ENCODE data around the gene POLR2C.
A peak's percentile ranks its signal among the peaks of the same experiment; 100 is the strongest.

POLR2C gene

DNA sequence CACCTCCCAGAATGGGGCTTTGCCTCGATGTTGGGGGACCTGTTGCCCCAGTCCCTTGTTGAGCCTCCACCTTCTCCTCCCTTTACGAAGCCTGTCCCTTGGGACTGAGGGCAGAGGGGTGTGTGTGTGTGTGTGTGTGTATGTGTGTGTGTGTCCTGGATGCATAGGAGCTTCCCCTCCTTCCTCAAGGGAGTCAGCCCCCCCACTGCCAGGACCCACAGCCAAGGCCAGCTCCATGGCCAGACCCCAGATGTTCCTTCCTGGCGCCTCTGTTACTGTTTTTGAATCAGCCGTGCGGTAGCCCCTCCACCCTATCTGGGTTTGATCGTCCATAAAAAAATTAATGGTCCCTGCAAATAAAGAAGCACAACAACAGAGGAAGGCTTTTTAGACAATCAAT, 41.5 kb downstream of the POLR2C start:
- DNase-seq (ENCODE audit: low read depth), result no peak

DNA sequence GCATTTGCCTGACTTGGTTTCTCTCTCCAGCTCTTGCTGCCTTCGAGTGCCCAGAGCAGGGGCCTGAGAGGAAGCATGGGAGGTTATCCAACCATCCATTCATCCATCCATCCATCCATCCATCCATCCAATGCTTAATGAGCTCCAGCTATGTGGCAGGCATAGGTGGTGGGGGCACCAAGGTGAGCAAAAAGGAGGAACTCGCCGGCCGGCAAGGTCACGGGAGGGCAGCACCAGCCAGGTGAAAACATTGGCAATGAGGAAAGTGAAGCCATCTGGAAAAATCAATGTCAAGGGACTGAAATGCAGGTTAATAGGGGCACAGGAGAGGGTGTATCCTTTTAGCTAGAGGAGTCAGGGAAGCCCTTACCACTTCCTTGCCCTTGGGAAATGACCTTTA, 42.0 kb downstream of the POLR2C start:
- DNase-seq (ENCODE audit: low read depth), result no peak

DNA sequence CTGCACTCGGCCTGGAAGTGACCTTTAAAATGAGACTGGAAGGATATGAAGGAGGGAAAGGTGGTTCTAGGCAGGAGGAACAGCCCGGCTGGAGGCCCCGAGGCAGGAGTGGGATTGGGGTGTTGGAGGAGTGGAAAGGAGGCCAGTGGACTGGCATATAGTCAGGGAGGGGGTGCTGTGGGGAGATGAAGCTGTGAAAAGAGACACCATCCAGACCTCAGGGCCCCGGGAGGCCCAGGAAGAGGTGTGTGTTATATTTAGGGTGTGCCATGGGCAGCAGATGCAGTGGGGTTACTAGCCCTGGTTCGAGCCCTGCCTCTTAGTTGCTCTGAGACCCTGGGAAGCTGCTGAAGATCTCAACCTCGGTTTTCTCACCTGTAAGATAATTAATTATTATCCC, 42.7 kb downstream of the POLR2C start:
- DNase-seq (ENCODE audit: low read depth), result no peak

DNA sequence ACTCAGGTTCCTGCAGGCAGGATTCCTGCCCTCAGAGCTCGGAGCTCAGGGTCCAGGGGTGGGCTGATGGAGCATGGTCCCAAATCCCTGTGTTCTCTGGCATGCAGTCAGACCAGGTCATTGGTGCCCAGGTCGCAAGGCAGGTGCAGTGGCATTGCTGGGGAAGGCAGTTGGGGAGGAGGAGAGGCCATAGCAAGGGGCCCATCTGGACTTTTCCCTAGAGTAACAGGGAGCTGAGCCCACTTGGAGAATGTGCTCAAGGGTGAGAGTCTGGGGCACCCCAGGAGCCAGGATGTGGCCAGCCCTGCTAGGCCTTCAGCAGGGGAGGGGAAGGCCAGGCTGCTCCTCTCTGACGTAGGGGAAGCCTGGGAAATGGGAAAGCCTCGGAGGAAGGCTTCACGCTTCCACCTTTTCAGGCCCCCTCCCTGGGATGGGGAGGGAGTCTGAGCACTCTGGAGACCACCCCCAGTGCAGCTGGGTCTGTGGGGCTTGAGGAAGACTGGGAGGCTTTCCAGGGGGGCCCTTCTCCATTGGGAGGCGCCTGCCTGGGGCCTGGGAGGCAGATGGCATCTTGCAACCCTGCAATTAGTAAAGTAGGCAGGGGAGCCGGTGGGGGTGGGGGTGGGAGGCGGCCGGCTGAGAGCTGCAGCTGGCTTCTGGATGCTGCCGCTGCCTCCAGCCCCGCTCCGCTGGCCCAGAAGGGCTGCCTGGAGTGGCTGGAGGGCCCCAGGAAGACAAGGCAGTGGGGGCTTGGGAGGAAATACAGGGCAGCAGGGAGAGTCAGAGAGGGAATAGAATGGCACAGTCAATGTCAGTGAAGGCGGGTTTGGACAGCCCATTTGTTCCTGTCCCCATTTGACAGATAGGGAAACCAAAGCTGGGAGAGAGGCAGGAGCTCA, 44.9 kb downstream of the POLR2C start:
- no peak for DNase-seq (ENCODE audit: low read depth)

DNA sequence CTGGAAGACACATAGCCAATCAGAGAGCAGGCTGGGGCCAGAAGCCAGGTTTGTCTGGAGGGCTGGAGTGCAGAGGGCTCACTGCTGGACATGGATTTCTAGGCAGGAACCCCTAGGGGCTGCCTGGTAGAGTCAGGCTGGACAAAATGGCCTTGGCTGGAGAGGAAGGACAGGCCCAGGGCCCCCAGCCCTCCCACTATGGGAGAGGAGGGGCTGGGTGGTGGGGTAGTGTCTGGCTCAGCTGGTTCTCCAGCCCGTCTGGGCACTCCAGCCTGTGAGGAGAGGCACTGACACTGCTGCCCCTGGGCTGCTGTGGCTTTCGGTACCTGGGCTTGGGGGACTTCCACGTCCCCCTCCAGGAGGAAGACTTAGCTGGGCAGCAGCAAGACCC, 45.6 kb downstream of the POLR2C start:
- DNase-seq (ENCODE audit: low read depth), result no peak

DNA sequence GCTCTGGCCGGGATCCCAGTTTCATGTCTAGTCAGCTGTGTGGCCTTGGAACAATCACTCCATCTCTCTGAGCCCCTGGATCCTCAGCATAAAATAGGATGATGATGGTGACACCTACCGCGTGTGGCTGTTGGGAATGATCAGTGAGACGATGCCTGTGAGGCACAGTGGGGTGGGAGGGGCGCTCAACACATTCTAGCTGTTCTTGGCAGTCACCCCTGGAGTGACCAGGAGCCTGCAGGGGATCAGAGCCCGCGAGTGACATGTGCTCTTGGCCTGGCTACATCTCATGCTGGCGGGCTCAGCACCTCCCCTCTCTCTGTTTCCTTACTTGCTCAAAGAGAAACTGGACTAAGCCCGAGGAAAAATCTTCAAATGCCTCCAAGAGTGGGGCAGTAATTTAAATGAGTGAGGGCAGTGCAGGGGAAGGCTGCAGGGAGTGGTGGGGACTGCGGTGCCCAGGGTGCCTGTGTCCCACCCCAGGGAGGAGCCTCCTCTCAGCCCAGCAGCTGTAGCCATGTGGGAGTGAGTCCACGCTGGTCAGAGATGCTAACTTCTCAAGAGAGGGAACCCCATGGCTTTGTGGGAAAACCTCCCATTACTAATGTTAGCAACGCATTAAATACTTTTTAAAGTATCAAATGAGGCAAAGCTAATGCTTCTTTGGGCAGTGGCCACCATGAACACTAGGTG, 46.9 kb downstream of the POLR2C start:
- no peak for DNase-seq (ENCODE audit: low read depth)

DNA sequence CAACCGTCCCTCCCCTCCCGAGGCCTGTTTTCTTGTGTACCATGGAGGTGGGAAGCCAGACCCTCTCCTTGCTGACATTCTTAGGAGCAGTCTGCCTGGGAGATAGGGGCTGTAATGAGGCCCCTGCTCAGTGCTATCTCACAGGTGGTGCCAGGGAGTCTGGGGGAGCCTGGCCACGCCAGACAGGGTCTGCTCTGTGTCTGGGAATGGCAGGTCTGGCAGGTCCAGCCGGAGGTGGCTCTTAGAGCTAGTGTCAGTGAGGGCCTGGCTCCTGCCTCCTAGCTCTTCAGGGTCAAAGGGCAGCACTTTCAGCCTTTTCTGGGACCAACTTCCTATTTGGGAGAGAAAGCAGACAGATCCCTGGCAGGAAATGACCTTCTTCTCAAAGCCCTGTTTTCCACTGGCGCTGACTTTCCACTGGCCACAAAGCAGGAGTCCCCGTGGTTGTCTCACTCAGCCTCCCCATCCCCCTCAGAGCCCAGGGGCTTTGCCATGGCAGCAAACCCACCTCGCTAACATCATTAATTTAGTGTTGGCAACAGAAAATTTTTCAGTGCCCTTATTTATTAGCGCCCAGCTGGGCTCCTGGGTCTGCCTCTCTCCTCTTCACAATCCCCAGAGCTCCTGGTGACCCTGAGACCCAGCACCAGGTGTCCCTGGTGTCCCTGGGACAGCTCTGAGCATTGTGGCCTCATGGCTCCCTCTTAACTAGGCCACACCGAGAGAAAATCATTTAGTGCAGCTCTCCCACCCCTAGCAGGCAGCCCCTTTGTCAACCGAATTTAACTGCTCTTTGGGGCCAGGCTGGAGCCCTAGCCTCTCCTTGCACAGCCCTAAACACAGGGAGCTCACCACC, 47.8 kb downstream of the POLR2C start:
- DNase-seq (ENCODE audit: low read depth), result no peak

DNA sequence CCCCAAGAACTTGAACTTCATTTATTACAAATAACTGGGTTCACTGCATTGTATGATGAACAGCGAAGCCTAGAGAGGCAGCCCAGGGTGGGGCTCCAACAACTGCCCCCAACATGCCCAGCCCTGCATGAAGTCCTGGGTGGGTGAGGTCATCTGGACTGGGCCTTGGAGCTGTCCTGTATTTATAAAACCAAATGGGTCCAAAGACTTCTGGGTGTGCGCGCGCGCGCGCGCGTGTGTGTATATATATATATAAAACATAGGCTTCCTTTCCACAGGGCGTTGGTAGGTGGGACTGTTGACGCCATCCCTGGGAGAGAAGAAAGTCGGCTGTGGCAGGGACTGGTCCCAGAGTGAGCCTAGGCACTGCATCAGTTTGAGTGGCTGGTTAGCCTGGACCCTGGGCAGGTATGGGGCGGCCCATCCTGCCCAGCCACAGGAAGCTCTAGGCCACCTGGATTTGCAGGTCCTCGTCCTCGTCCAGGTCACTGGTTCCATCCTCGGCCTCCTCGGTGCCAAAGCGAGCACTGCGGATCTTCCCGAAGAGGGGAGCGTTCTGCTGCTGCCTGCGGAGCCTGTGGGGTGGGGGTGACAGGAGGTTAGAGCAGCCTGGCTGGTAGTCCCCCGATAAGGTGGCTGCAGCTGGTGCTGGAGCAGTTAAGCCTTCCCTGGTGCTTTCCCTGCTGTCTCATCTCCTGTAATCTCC, 50.0 kb downstream of the POLR2C start:
- DNase-seq (ENCODE audit: low read depth), result no peak

DNA sequence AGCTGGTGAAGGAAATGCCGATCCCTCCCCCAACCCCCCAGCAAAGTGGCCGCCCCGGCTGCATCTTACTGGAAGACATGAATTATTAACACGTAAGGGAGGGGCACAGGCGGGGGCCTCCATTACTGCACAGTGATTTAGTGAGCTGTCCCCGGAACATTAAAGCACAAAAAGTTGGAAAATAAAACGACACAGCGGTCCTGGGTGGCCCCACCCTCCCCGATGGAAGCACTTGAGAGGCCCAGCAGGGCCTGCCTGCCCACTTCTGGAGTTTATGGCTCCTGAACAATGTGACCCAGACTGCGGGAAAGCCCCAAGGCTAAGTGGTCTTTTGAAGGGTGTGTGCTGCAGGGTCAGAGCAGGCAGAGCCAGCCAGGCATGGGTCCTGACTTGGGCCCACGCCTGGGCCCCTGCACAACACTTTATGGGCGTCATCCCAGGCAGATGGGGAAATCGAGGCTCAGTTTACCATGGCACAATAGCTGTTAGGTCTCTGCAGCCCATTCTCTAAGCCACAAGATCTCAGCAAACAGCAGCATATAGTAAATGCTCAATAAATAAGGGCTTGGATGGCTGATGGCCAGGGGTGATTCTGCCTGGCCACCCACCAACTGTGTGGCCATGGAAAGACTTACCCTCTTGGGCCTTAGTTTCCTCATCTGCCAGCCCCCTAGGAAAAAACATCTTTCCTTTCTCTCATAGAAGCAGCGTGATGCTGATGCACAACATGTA, 51.1 kb downstream of the POLR2C start:
- no peak for DNase-seq (ENCODE audit: low read depth)

DNA sequence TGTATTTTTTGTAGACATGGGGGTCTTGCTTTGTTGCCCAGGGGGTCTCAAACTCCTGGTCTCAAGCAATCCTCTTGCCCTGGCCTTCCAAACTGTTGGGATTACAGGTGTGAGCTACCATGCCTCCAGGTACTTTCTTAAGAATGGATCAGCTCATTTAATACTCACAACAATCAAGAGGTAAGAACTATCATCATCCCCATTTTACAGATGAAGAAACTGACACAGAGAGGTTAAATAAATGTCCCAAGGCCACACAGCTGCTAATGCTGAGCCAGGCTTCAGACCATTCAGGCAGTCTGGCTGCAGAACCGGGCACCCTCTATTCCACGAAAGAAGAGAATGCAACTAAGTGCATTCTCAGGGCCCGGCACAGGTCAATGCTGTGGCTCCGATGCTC, 51.9 kb downstream of the POLR2C start:
- DNase-seq (ENCODE audit: low read depth), result no peak

DNA sequence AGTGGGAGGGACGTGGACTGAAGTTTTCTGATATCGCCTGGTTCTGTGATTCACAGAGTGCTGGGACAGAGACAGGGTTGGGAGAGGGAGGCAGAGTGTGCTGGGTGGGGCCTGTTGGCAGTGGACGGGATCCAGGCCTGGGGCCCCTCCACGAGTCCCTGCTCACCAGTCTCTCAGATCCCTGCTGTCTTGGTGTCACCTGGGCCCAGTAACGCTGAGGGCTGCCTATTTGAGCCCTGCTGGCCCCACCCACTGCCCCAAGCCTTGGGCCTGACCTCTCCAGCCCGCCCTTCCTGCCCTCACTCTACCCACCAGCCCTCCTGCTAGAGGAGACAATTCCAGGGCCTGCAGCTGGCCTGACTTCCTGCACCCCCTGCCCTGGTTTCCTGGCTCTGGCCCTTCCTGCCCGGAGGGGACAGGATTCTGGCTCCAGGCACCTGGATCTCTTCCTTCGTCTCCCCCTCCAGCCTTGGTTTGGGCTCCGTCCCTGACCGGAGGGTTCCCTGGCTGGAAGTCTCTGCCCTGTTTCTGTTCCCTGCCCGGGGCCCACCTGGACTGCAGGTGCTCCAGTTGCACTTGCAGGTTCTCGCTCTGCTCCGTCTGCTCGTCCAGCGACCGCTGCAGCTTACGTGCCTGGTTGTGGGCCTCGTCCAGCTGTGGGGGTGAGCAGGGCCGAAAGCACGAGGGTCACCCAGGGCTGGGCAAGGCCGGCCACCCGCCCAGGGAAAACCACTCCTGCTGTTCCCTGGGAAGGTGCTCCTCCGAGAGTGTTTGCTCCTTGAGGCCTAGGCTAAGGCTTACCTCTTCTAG, 52.5 kb downstream of the POLR2C start:
- no peak for DNase-seq (ENCODE audit: low read depth)

DNA sequence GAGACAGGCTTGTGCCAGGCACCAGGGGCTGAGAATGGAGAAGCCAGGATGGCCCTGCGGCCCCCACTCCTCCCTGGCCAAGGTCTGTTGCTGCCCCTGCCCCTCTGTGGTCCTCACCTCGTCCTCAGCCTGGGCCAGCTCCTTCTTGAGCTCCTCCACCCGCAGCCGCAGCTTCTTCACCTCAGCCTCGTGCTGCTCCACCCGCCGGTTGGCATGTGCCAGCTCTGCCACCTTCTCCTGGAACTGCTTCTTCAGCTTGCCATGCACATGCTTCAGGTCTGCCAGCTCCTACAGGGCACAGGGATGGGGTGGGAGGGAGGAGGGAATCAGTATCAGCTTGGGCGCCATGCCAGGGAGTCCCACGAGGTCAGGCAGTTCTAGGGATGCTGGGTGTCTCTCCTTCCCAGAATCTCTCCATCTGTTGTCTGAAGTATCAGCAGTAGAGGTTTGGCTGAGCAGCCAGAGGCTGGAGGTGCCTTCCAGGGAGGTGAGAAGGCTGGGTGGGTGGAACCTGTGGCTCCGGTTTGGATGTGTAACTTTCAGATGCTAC, 53.8 kb downstream of the POLR2C start:
- DNase-seq (ENCODE audit: low read depth), result no peak

DNA sequence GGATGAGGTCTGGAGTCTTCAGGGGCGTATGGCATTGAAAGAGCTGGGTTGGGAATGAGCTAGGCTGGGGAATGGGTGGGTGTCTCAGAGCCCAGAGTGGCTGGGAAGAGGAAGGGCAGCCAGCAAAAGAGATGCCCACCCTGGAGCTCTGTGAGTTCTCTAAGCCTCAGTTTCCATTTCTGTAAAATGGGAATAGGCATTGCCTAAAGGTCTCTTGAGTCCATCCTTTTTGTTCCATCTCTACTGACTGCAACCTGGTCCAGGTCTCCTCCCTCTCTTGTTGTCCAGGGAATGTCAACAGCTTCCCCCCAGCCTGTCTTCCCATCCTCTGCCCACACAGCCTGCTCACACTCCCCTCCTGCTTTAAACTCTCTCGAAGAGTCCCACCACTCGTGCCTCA, 54.3 kb downstream of the POLR2C start:
- no peak for DNase-seq (ENCODE audit: low read depth)

DNA sequence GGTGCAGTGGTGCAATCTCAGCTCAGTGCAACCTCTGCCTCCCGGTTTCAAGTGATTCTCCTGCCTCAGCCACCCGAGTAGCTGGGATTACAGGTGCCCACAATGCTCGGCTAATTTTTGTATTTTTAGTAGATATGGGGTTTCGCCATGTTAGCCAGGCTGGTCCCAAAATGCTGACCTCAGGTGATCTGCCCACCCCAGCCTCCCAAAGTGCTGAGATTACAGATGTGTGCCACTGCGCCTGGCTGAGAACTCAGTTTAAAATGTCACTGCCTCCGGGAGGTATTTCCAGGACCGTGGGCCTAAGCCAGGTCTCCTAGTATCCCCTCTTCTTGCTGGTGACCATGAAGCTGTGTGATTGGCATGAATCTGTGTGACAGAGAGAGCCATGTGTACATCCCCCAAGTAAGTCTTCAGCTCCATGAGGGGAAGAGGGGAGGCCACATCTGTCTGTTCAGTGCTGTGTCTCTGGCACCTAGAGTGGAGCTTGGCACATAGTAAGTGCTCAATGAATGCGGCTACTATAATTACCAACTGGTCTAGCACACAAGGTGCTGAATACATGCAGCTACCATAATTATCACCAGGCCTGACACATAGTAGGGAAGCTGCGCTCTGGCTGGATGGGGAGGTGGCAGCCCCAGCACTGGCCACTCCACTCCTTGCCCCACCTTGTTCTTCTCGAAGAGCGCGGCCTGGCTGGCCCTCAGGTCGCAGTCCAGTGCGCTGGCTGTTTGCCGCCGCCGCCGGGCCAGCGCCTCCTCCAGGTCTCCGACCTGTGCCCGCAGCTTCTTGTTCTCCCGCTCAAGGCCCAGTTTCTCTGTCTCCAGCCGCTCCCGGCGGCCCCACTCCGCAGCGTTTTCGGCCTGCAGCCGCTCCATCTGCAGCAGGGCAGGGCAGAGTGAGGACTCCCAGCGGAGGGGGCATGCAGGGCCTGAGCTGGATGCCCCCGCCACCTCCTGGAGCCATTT, 55.2 kb downstream of the POLR2C start:
- DNase-seq (ENCODE audit: low read depth), result no peak

DNA sequence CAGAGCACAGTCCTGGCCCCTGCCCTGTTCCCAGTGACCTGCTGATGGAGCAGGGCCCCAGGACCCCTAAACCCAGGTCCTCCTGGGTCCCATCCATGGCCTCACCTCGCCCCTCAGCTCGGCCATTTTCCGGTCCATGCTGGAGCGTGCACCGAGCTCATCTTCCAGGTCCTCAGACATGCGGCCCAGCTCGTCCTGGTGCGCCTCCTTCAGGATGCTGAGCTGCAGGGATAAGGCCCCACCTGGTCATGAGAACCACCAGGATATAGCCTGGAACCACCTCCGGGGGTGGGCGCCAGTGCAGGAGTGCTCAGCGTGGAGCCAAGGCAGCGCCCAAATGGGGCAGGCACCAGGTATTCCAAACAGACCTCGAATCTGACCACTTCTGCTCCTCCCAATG, 56.0 kb downstream of the POLR2C start:
- no peak for DNase-seq (ENCODE audit: low read depth)

DNA sequence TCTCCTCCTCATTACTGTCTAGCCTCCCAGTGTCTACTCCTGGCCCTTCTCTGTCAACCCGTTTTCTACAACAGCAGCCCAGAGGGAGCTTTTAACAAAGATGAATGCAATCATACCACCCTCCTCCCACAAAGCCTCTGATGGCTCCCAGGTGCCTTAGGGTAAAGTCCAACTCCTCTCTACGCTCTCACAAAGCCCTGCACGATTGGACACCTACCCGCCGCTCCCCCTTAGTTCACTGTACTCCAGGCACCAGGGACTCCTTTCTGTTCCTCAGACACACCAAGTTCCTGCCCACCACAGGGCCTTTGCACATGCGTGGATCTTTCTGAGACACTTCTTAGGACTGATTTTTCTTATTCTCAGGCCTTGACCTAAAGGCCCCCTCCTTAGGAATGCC, 56.4 kb downstream of the POLR2C start:
- no peak for DNase-seq (ENCODE audit: low read depth)

DNA sequence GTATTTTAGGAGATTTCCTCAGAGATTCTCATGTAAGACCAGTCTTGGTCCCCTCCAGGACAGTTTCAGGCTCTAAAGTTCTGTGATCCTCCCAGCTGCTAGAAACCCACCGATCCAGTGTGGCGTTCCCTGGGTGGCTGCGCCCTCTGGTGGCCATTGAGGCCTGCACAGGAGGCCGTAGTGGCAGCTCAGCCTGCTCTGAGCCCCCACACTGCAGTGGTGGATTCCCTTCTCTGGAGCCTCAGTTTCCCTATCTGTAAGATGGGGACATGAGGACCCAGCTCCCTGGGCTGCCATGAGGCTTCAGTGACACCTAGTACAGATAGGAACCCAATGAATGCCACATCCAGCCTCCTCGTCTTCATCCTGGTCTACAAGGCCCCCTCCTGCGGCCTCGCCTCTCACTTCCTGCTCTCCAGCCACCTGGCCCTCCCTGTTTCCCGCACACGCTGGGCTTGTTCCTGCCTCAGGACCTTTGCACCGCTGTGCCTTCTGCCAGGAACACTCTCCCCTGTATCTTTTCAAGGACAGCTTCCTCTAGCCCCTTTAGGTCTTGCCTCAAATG, 57.4 kb downstream of the POLR2C start:
- DNase-seq (ENCODE audit: low read depth), result peak; percentile 69

Measured in T follicular helper cell (primary cell).